Stromal cell of bone marrow (primary cell): Measurements from ENCODE around the gene IL13.
"Not testable (repeated sequence)": the region's sequence is repeated elsewhere in the genome, so short reads cannot be mapped to it uniquely, and the experiment has no call there.

ENCODE experiments used
- DNase-seq: peaks from one replicate; pipeline ENCODE4 v3.0.0-alpha.2; 2012; ENCODE audit warnings: low read depth

Gene IL13

DNA sequence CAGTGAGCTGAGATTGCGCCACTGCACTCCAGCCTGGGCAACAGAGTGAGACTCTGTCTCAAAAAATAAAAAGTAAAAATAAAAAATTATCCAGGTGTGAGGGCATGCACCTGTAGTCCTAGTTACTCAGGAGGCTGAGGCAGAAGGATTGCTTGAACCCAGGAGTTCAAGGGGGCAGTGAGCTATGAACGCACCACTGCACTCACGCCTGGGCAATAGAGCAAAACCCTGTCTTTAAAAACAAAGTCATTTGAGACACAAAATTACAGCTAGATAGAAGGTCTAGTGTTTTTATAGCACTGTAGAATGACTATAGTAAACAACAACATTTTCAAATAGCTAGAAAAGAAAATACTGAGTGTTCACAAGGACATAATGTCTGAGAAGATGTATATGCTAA is 32.2 kb downstream of the IL13 start:
- DNase-seq: no peak

DNA sequence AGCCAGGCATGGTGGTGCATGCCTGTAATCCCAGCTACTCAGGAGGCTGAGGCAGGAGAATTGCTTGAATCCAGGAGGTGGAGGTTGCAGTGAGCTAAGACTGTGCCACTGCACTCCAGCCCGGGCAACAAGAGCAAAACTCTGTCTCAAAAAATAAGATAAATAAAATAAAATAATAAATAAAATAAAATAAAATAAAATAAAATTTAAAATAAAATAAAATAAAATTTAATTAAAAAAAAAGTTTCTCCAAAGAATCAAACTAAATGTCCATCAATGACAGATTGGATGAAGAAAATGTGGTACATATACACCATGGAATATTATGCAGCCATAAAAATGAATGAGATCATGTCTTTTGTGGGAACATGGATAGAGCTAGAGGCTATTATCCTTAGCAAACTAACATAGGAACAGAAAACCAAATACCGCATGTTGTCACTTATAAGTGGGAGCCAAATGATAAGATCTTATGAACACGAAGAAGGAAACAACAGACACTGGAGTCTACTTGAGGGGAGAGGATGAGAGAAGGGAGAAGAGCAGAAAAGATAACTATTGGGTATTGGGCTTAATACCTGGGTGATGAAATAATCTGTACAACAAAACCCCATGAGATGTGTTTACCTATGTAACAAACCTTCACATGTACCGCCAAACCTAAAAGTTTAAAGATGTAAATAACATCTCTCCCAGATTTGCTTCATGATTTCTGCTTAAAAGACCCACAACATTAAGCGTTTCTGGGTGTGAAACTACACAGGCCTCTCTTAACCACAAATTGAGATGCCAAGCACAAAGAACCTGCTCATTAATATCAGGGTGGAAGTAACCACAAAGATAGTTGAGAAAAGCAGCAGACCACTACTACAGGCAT is 34.0 kb downstream of the IL13 start:
- DNase-seq: not testable (repeated sequence)

DNA sequence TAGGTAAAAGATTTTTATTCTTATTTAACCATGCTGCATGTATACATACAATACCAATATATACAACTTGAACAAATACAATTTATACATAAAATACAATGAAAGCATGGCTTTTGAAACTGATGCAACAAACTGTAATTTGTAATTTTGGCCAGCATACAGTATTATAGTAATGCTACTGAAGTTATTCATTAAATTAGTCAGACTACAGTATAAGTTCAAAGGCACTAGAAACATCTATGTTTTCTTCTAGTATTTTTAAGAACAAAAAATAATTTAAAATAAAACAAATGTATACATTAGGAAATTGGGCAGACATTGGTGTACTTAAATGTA is 34.6 kb downstream of the IL13 start:
- no peak for DNase-seq

GRCh38 chr5:132695956-132696355 is 38.0 kb downstream of the IL13 start:
- no peak for DNase-seq

- DNase-seq: no peak
Observed at GRCh38 chr5:132704875-132705274, 46.9 kb downstream of the IL13 start.

DNA sequence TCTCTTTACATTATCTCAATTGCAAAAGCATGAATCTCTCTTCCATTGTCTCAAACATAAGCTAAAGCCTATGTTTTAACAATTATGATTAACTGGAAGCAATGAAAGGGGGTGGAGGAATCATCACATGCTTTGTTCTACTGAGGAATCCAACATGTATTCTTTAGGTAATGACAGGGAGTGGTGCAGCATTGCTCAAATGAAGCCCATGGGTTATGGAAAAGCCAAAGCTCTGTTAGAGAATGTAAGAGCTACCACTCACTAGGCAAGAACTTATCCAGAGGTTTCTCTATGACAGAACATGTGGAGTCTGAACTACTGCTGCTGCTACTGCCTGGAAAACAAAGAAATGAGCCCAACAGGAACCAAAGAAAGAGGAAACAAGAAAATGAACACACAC is 50.7 kb downstream of the IL13 start:
- DNase-seq: no peak
